GM18858 (cell line): ENCODE results near the gene DCDC2.
"Not testable (repeated sequence)": the region's sequence is repeated elsewhere in the genome, so short reads cannot be mapped to it uniquely, and the experiment has no call there.

Experiments used
- ATAC-seq: cut with Tn5 transposase; IDR thresholded peaks from one replicate; pipeline ENCODE4 v1.9.1; 2021; ENCODE audit not compliant: unreplicated experiment

DCDC2 gene

GRCh38 chr6:24381476-24382219, 23.8 kb upstream of the DCDC2 start:
- ATAC-seq = no peak

GRCh38 chr6:24378473-24379097, 20.7 kb upstream of the DCDC2 start:
- no peak for ATAC-seq

- ATAC-seq = no peak
These were observed 19.0 kb upstream of the DCDC2 start for GRCh38 chr6:24376871-24377270.

- ATAC-seq = no peak
These were observed 16.8 kb upstream of the DCDC2 start for GRCh38 chr6:24374612-24375011.

- not testable (repeated sequence) for ATAC-seq
These were observed 7.3 kb upstream of the DCDC2 start for GRCh38 chr6:24365103-24365633.

- ATAC-seq = not testable (repeated sequence)
These were observed 4.5 kb upstream of the DCDC2 start for GRCh38 chr6:24362363-24362762.

GRCh38 chr6:24359640-24360454, 2.0 kb upstream of the DCDC2 start:
- peak; percentile 75 for ATAC-seq

GRCh38 chr6:24358219-24358821, 461 bp upstream of the DCDC2 start:
- no peak for ATAC-seq

GRCh38 chr6:24356310-24356973, 1.4 kb downstream of the DCDC2 start:
- no peak for ATAC-seq

GRCh38 chr6:24355393-24355792, 2.5 kb downstream of the DCDC2 start:
- ATAC-seq = no peak

GRCh38 chr6:24353861-24354260, 4.0 kb downstream of the DCDC2 start:
- no peak for ATAC-seq

- ATAC-seq = no peak
These were observed 5.4 kb downstream of the DCDC2 start for GRCh38 chr6:24352434-24352833.

- ATAC-seq = no peak
These were observed 12.9 kb downstream of the DCDC2 start for GRCh38 chr6:24344976-24345375.

- no peak for ATAC-seq
These were observed 16.6 kb downstream of the DCDC2 start for GRCh38 chr6:24340998-24341938.

- no peak for ATAC-seq
These were observed 17.9 kb downstream of the DCDC2 start for GRCh38 chr6:24339932-24340331.

- no peak for ATAC-seq
These were observed 23.6 kb downstream of the DCDC2 start for GRCh38 chr6:24334285-24334684.

GRCh38 chr6:24332317-24332716, 25.5 kb downstream of the DCDC2 start:
- ATAC-seq = no peak

GRCh38 chr6:24330137-24330732, 27.6 kb downstream of the DCDC2 start:
- no peak for ATAC-seq

GRCh38 chr6:24329451-24329850, 28.4 kb downstream of the DCDC2 start:
- no peak for ATAC-seq
